Measurements from ENCODE around the gene FREM2. TPM values are rescaled to one million over a fixed set of nuclear protein-coding genes. Genes with fewer than 3 reads are reported as not detected.

The FREM2 gene, protein sequence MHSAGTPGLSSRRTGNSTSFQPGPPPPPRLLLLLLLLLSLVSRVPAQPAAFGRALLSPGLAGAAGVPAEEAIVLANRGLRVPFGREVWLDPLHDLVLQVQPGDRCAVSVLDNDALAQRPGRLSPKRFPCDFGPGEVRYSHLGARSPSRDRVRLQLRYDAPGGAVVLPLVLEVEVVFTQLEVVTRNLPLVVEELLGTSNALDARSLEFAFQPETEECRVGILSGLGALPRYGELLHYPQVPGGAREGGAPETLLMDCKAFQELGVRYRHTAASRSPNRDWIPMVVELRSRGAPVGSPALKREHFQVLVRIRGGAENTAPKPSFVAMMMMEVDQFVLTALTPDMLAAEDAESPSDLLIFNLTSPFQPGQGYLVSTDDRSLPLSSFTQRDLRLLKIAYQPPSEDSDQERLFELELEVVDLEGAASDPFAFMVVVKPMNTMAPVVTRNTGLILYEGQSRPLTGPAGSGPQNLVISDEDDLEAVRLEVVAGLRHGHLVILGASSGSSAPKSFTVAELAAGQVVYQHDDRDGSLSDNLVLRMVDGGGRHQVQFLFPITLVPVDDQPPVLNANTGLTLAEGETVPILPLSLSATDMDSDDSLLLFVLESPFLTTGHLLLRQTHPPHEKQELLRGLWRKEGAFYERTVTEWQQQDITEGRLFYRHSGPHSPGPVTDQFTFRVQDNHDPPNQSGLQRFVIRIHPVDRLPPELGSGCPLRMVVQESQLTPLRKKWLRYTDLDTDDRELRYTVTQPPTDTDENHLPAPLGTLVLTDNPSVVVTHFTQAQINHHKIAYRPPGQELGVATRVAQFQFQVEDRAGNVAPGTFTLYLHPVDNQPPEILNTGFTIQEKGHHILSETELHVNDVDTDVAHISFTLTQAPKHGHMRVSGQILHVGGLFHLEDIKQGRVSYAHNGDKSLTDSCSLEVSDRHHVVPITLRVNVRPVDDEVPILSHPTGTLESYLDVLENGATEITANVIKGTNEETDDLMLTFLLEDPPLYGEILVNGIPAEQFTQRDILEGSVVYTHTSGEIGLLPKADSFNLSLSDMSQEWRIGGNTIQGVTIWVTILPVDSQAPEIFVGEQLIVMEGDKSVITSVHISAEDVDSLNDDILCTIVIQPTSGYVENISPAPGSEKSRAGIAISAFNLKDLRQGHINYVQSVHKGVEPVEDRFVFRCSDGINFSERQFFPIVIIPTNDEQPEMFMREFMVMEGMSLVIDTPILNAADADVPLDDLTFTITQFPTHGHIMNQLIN (N-terminal part only)
- total RNA-seq: 4.6 TPM

DNA sequence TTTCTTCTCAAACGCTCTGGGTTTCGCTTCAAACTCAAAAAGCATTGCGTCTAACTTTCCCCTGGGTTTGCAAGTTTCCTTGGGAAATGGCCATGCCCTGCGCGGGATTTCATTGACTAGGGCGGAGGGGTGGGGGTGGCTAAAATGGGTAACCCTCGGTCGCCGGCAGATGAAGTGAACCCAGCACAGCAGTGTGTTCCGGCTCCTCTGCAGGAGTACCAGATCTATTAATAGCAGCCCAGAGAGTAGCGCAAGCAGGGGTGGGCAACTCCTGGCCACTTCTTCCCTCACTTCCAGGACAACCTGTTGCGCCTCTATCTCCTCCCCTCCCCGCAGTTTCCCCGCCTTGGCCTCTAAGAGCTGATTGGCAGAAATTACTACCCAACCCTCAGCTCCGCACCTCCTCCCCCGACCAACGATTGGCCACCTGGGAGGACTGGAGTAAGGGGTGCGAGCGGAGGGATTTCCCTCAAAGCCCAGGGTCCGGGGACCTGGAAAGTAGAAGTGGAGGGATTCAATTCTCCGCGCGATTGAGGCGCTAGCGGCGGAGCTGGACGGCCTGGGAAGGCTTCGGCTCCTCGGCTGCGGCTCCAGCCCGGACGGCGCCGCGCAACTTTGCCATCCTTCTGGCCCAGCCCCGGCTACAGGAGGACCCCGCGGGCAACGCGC lies at the start of gene FREM2:
Gene FREM2 (plus strand): TSS at position 501 of the 669 bp plus-strand sequence. CDS start 268 bp downstream, outside the sequence.

Small RNA genes within 50 kb of the gene (small RNA-seq; reads per million reads assigned to genes)
- gene PLA2G12AP2: not detected
- not detected for gene RNU6-56P

Data from diencephalon (tissue), 1 donor.